A172 (cell line): ENCODE results near the gene LRP1B. TPM values are rescaled to one million over a fixed set of nuclear protein-coding genes. Genes with fewer than 3 reads are reported as not detected.

Experiments used
- DNase-seq: peaks from one replicate; pipeline ENCODE4 v3.0.0-alpha.2; 2015; ENCODE audit warnings: low spot score
- total RNA-seq: library from RNA; depleted of rRNA; stranded (reverse); fragments of >200 nt; shearing (Covaris generic); gene quantifications from 2 replicates; pipeline ENCODE4 v1.2.3, GENCODE V29; 2014

The LRP1B gene
- total RNA-seq, 1 experiment from 2014 or later: 0.03 TPM

DNA sequence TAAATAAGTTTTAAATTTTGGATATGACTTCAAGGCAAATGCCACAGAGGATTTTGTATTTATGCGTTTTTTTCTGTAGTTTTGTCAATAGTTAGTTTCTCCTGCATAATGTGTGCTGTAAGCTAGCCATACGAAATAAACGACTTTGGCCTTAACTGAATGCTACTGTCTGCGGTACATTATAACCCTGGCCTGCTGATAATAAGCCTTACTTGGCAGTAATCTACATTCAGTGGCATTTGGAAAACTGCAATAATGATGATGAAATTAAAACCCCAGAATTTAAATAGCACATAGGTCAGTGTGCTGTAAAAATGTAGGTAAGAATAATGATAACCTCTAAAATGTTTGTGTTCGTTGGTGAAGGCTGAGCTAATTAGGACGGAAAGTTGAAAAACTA, 88.8 kb downstream of the LRP1B start:
- no peak for DNase-seq

DNA sequence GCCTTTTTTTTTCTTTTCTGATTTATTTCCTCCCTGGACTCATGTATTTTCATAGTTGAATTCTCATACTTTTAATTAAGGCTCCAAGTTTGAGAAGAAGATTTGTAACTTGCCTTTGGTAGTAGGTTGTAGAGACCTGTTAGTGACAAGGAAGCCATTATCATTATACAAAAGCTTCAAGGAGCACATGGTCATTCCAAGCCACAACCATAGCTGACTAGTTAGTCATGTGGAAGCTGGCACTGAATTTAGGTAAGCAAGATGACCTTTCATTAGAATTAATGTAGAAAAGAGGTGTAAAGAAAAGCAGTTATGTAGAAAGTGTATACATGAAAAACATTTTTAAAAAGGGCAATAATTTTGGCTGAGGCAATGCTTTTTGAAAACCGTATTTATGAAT, 89.7 kb downstream of the LRP1B start:
- peak; percentile 33 for DNase-seq

DNA sequence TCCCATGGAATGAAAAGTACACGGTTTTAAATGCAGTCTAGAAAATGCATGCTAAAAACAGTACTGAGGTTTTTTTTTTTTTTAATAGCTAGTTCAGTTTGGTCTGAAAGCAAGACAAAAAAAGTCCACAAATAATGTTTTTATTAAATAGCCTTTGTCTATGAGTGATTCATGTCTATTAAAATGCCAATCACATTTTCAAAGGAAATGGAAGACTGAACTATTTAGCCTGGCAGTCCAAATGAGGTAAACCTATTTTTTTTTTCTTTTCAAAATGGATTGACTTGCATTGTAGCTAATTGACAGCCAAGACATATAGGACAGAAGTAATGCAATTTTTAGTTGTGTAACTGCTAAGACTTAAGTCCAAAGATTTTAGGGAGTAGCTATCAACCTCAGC, 90.3 kb downstream of the LRP1B start:
- DNase-seq: no peak

DNA sequence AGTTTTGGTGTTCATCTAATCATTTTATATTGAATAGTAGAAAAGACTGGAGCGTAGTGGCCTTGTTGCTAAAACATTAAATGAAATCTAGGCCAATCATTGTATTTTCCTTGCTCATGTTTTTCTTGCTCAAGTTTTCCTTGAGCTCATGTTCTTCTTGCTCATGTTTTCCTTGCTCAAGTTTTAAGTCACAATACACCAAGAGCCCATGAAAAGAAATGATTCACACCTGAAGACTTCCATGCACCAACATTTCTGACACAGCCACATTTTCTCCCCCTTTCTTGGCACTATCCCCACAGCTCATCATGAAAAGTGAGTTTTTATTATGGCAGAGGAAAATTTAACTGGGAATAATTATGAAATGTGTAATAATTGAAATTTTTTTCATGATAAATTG, 92.0 kb downstream of the LRP1B start:
- DNase-seq: no peak

DNA sequence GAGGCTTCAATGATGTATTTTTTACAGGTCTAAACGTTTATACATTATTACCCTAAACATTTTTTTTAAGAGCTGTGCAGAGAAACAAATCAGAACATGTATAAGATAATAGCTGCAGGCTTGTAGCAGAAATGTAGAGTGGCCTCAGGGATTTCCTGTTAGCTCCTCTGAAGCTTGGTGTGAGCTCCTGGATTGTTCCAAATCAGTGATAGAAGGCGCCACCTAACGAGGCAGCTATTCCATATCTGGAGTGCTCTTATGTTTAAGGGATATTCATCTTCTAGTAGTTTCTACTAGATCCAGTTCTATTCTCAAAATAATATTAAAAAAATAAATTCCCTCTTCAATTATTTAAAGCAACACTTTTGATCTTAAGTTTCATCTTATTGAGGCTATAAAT, 93.1 kb downstream of the LRP1B start:
- peak; percentile 25 for DNase-seq

DNA sequence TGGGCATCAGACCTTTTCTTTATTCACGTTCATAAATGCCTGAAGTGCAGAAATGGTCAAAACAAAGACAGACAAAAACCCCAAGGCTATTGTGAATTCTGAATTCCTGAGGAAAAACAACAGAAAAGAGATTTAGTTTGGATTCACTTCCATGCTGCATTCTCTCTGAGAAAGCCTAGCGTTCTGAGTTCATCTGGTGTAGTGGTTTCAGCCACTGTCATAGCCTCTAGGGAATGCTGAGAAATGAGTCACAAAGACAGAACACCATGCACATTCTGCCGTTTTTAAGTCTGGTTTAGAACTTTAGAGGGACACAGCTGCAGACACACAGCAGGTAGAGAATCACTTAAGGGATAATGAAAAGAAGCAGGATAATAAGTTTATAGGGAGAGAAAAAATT, 93.8 kb downstream of the LRP1B start:
- DNase-seq: peak; percentile 22

DNA sequence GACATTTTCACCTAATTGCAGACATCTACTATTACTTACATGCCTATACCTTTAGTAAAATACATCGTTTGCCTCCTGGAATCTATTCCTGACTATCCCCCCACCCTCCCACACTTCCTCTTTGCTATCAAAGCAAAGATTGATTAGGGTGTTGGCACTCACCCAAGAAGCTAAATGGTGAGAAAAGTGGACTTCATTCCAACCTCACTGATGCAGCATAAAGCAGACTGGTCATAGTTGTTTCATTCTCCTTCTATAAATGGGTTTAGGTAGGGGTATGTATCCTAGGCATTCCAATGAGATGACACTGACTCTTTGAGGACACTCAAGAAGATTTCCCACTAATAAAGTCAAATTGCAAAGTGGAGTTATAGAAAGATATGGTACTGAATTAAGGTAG, 97.4 kb downstream of the LRP1B start:
- DNase-seq: no peak

DNA sequence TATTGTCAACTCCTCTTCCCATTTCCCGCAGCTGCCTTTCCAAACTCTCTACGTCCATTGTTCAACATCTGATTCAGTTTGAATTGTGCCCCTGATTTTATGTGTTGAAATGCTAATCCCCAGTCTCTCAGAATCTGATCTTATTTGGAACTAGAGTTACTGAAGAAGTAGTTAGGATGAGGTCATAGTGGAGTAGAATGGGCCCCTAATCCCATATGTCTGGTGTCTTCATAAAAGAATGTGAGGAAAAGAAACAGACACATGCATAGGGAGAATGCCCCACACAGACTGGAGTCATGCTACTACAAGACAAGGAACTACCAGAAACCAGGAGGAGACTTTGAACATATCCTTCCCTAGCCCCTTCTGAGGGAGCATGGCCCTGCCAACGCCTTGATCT, 99.2 kb downstream of the LRP1B start:
- no peak for DNase-seq

DNA sequence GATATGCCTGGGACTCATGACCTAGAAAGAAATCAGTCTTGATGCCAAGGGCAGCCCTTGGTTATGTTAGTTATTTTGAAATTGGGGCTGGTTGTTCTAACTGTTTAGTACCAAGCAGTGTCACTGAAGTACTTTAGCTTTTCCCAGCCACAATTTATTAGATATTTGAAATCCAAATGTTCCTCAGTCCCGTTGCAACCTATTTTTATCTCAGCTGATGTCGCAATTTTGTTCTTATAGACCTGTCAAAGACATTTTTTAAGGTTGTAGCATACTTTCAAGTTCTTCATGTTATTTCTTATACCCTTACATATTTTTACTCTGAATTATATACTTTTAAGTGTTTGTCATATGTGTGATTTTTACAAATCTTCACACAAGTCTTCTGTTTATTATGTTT, 100.1 kb downstream of the LRP1B start:
- DNase-seq: no peak

DNA sequence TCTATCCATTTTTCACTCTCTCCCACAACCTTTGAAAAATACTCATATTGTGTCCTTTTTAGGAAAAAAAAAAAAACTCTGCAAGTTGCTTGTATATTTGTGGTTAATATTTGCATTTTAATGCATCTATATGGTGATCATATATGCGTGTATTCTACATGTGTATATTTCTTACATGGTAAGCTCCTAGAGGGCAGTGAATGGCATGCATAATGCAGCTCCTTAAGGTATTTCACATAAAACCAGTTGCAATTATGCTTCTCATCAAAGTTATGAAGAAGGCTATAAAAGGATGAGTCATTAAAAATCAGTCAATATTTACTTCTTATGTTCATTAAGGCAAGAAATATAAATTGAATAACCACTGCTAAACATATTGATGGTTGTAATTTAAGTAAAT, 100.8 kb downstream of the LRP1B start:
- DNase-seq: no peak

DNA sequence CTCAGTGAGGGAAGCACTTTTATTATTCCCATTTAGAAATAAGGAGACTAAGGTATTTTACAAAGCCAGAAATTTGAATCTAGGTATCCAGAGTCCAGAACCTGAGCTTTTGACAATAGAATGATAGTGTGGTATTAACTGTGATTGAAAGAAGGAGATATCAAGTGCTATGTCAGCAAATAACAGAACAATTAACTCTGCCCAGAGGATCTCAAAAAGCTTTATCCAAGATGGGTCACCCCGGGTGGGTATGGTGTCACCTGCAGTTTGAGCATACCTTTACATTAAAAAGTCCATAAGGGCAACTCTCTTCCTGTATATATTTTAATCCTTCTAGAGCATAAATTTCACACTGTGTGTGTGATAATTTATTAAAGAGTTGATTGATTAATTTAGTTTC, 105.4 kb downstream of the LRP1B start:
- no peak for DNase-seq

DNA sequence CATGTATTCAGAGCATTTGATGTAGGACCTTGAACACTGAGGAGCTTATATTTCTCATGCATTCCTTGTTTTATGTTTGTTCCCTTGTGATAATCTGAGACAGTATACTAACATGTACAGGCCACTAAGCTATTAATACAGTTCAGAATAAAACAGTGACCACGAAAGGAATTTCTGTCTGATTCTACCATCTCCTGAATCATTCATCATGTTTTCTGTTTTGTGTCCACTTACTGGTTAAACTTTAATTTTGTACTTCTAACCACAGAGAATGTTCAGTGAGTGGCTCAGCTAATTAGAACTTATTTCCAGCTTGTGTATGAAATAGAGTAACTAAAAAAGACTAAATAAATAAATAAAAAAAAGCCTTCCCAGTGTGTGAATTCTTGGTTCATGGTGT, 110.4 kb downstream of the LRP1B start:
- DNase-seq: no peak

DNA sequence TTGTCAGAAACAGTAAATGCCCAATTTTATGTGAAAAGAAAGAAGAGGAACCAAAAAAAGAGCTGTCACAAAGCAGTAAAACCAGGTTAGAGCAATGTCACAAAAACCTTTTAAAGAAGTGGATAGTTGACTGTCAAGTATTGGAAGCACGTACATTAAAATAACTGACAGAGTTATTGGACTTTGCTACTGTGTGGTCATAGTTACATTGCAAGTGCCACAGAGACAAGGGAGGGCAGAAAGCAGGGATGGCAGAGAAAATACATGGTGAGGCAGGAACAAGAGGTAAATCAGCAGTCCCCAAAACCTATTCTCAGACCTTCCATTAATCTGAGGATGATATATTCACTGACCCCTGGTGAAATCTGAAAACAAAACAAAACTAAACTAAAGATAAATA, 116.3 kb downstream of the LRP1B start:
- no peak for DNase-seq

DNA sequence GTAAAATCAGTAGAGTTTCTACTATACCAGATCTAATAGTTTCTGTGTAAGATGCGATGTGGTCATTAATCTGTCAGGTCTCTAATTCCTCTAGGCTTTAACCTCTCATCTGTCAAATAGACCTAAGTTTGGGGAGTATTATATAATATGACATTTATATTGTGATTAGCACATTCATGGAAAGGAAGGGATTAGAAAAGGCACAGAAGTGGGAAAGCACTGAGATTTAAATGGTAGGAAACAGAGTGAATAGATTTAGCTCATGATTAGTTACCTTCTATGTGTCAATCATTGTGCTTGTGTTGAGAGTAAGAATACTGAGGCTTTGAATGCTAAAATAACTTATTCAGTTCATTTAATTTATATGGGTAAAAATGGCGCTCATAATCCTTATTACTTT, 118.0 kb downstream of the LRP1B start:
- DNase-seq: no peak

DNA sequence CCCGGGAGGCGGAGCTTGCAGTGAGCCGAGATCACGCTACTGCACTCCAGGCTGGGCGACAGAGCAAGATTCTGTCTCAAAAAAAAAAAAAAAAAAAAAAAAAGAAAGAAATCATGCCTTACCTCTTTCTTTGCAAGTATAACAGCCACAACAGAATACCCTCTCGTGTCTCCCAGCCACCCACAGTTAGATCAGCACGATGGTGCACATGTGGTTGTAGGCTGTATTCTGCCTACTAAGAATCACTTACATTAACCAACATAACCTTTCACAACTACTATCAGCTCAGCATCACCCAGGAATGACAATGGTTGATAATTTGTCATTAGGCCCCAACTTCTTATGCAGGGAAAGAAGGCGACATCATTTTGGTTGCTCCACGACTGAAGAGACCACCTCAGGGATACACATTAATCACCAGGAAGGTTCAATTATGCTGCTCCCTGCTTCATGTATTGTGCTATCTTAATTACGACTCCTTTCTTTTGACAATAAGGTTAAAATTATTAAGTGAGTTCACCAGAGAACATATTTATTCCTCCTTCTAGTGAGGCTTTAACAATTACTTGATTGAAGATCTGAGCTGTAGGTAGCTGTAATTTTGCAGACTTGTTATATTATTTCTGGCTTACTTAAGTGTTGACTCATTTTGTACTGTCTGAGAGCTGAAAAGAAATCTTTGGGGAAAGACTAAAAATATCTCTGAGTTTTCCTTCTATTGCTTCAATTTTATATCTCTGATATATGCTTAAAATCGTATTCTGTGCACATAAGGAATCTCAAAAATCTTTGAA, 120.1 kb downstream of the LRP1B start:
- DNase-seq: no peak

DNA sequence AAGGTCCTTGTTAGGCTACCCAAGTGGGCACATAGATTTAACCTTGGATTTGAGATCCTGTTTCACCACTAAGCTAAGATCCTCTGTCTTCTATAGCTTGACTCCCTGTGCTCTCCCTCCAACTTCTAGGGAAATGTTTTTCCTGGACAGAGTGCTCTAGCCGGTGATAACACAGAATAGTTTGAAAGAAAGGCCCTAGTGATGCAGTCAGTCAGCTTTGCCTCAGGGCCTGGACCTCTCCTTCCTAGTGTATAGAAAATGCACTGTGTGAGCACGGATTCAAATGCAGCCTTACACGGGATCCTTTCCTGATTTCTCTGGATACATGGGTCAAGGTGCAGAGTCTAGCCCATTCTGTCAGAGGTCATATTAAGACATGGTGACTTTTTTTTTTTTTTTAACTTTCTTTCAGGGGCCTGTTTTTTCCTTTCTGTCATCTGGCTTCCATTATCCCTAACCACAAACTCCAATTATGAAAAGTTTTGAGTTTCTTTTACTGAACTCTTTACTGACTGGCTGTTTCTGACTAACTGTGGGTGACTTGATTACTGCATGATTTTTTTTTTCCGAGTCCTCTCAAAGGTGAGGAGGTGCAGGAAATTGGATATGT, 122.6 kb downstream of the LRP1B start:
- no peak for DNase-seq

DNA sequence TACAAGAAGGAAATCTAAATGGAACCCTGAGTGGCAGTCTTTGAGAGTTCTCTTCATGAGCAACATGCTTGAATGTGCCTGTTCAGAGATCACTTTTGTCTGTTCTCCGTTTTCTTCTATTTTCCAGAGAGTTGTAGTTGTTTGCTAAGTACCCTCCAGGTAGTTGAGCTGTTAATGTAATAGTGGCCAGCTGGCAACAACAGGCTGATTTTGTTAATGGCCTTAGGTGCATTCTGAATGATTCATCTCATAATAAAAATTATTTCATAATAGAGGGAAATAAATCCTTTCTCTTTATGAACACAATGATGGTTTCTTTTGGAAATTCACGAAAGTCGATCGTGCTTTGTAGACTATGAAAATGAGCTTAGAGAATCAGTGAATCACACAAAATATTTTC, 136.8 kb downstream of the LRP1B start:
- DNase-seq: no peak

DNA sequence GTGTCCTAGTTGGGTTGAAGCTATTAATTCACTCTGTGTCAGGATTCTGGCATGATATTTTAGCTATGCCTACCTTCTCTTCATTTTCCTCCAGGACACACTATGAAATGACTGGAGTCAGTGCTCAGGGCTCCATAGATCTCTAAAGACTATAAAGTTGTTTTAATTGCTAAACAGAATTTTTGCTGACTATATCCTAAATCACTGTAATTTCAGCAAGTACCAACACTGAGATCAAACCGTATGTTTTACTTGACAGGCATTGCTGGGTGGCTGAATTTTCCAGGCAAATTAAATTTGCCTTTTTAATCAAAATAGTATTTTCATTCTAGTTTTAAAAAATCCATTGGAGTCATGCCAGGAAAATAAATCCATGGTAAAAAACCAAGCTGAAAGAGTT, 138.1 kb downstream of the LRP1B start:
- DNase-seq: no peak

DNA sequence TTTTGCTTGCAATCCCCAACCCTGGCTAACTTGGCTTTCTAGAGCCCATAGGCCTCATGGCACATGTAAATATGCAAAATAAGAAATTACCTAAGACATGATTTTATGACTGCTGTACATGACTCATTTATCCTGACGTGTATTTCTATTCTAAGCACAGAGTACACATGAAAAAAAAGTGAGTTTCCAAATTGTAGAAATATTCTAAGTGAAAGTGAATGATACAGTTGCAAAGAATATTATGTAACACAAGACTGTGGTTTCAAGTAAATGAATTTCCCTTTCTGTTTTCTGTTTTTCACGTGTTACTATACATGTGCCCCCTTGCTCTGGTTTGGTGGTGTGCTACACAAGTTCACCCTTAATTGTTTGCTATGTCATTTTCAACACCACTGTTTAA, 162.4 kb downstream of the LRP1B start:
- peak; percentile 6 for DNase-seq

DNA sequence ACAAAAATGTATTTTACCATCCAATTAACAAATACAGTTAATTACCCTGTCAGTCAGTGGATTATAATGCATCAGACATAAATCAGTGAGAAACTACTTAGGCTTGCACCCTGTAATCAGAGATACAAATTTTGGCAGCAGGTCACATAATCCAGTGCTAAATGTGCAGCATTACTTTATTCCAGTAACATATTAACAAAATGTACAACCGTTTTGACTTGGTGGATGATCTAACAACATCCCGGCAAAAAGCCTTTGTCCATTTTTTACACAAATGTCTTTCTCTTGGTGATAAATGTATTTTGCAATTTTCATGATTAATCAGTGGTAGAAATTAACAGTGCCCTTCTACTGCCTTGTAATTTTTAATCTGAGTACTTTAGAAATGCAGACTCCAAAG, 162.8 kb downstream of the LRP1B start:
- no peak for DNase-seq

DNA sequence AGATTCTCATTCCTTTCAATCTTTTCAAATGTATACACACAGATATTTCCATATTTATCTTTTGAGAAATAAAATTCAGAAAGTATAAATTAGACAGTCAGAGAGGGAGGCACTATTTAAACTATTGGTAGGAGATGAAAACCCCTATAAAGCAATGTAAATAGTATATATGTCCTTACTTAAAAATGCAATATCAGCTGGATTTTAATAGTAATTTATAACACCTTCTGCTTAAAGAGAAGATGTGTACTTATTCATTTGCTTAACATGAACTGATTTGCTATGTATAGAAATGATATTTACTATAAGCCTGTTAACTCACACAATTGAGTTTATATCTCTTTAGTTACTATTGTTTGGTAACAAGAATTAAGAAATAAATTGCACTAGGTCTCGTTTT, 163.3 kb downstream of the LRP1B start:
- no peak for DNase-seq

DNA sequence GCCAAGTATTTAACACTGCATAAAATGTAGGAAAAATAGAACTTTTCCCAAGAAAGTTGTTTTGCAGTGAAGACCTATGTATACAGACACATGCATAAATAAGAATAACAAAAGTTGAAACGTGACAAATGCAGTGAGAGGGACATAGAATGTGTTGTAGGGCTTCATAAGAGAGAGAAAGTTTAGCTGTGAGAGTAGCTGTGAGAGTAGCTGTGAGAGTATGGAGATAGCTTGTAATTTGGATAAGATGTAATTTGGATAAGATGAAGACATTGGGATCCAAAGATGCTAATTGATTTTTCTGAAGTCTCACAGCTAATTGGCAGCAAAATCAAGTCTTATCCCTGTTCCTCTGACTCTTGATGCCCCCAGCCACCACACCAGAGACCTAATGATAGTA, 170.9 kb downstream of the LRP1B start:
- no peak for DNase-seq

DNA sequence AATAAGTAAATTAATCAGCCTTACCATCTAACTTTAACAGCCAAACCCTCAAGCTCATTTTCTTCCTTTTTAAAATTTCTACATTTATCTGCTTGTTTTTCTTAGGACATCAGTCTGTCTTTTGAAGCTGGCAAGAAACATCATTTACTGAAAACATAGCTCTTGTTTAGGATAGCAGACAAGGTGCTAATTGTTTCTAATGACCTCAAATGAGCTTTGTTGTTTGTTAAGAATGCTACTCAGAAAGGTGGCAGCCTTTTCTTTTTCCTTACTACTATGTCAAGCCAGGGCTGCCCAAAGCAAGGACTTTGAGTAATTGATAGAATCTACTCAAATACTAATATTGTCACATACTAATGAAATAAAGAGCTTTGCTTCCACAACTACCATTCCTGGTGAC, 171.8 kb downstream of the LRP1B start:
- DNase-seq: no peak
